Tibial nerve (tissue), 4 donors: ENCODE data around the gene CAPG.

Experiments
- EP300 ChIP-seq, 2 donors: sonication (generic); formaldehyde crosslinking; IDR thresholded peaks; one replicate each; pipeline ENCODE4 v1.6.1; 2017; ENCODE audit warnings: antibody characterized with exemption in 2 of 2, mild to moderate bottlenecking in 1 of 2
- POLR2A ChIP-seq, 2 donors: fragments of 450-650 bp; IDR thresholded peaks; one replicate each; pipeline ENCODE4 v1.6.1; 2017; ENCODE audit warnings: antibody characterized with exemption in 2 of 2, mild to moderate bottlenecking in 2 of 2, moderate library complexity in 2 of 2
- TF ChIP-seq, protein P1 (sequence below), 5 experiments: fragments of 200-600 bp in 3 of 5; fragments of 450-650 bp in 2 of 5; sonication (generic) in 3 of 5; IDR thresholded peaks; one replicate each; pipeline ENCODE4 v1.5.1; 2016 to 2019; ENCODE audit warnings: antibody characterized with exemption in 5 of 5, mild to moderate bottlenecking in 3 of 5, moderate library complexity in 2 of 5

DNA sequence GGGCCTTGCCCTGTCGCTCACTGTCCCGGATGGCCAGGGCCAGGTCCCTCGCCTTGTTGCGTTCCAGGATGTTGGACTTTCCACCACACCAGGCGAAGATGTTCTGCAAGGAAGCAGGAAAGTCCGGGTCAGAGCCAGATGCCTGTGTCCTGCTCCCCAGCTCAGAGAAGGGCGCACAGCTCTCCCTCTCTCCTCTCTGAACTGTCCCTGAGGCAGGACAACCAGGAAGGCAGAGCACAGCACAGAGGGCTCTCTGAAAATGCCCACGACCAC is 11.0 kb downstream of the CAPG start:
- TF ChIP-seq, protein P1, sequence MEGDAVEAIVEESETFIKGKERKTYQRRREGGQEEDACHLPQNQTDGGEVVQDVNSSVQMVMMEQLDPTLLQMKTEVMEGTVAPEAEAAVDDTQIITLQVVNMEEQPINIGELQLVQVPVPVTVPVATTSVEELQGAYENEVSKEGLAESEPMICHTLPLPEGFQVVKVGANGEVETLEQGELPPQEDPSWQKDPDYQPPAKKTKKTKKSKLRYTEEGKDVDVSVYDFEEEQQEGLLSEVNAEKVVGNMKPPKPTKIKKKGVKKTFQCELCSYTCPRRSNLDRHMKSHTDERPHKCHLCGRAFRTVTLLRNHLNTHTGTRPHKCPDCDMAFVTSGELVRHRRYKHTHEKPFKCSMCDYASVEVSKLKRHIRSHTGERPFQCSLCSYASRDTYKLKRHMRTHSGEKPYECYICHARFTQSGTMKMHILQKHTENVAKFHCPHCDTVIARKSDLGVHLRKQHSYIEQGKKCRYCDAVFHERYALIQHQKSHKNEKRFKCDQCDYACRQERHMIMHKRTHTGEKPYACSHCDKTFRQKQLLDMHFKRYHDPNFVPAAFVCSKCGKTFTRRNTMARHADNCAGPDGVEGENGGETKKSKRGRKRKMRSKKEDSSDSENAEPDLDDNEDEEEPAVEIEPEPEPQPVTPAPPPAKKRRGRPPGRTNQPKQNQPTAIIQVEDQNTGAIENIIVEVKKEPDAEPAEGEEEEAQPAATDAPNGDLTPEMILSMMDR (IDR thresholded peaks at IDR 0.05): no peak
- TF ChIP-seq EP300 (IDR thresholded peaks at IDR 0.05) (no peak), POLR2A (IDR thresholded peaks at IDR 0.05) (no peak)
